K562 (cell line): ENCODE results near the gene TNN. TPM values are rescaled to one million over a fixed set of nuclear protein-coding genes. Genes with fewer than 3 reads are reported as not detected.

ENCODE experiments used
- ATAC-seq: fragments of 200-7000 bp; cut with Tn5 transposase; 3 replicates; pipeline ENCODE4 v1.9.1; 2020; ENCODE audit warnings: moderate library complexity
- Bru-seq: library from RNA; stranded (reverse); fragments of 400-500 nt; gene quantifications from one replicate; lab custom pipeline; 2021; lab: Mats Ljungman, UMichigan
- BruChase-seq, 2 experiments: library from RNA; stranded (reverse); fragments of 400-500 nt; gene quantifications; one replicate each; lab custom pipeline; 2021; lab: Mats Ljungman, UMichigan
- BruUV-seq: library from RNA; stranded (reverse); fragments of 400-500 nt; replicated peaks from 2 replicates; lab custom pipeline; 2021; lab: Mats Ljungman, UMichigan
- CTCF ChIA-PET: fragments of 300-600 bp; formaldehyde crosslinking; extraction: SDS; loops from one replicate; lab custom pipeline; 2021; ENCODE audit warnings: low intra/inter-chr PET ratio; lab: Yijun Ruan, JAX
- POLR2A ChIA-PET: fragments of 300-600, 350-650 bp; sonication (Branson Sonifier 250); formaldehyde crosslinking; extraction: SDS; loops from one replicate; lab custom pipeline; 2021; ENCODE audit warnings: antibody characterized with exemption, inconsistent platforms; lab: Yijun Ruan, JAX
- DNase-seq, 4 experiments: peaks; one replicate each; pipeline versions ENCODE4 v3.0.0 to v3.0.0-alpha.2; 2011 to 2018; ENCODE audit warnings: low spot score in 3 of 4, mixed read lengths in 3 of 4; ENCODE audit errors: extremely low read depth in 1 of 4
- FAIRE-seq: peaks from 2 replicates; lab custom pipeline; 2011; peaks lifted over from hg19 to GRCh38; lab: Jason Lieb, UNC
- H2AFZ ChIP-seq: 2 replicates; pipeline ENCODE4 v1.6.0; 2011; ENCODE audit warnings: low read depth, low read length, control low read depth, inconsistent platforms
- H3K27ac ChIP-seq: fragments of 200-600 bp; 3 replicates; pipeline ENCODE4 v1.8.0; 2011; ENCODE audit warnings: low read depth, mild to moderate bottlenecking, control low read depth, inconsistent platforms, low read length, moderate library complexity, mixed read lengths; ENCODE audit errors: extremely low read depth
- H3K27me3 ChIP-seq, 2 experiments: fragments of 300-600 bp in 1 of 2; 2 replicates in 1 of 2; 3 replicates in 1 of 2; pipeline versions ENCODE4 v1.6.0 to v1.8.0; 2011; ENCODE audit warnings: inconsistent platforms in 2 of 2, low read length in 2 of 2, mild to moderate bottlenecking in 1 of 2, mixed read lengths in 1 of 2, moderate library complexity in 1 of 2; ENCODE audit not compliant: control insufficient read depth in 2 of 2, insufficient read depth in 2 of 2
- H3K36me3 ChIP-seq: fragments of 300-600 bp; 3 replicates; pipeline ENCODE4 v1.8.0; 2011; ENCODE audit warnings: mild to moderate bottlenecking, low read length, inconsistent platforms; ENCODE audit not compliant: control insufficient read depth, insufficient read depth
- H3K4me1 ChIP-seq, 2 experiments: fragments of 200-600 bp in 1 of 2; replicated peaks in 1 of 2; 2 replicates in 1 of 2; 3 replicates in 1 of 2; pipeline versions ENCODE4 v1.5.1 to v1.8.0; 2011; ENCODE audit warnings: inconsistent platforms in 2 of 2, low read length in 2 of 2, mild to moderate bottlenecking in 1 of 2, mixed read lengths in 1 of 2, moderate library complexity in 1 of 2; ENCODE audit not compliant: control insufficient read depth in 2 of 2, insufficient read depth in 2 of 2
- H3K4me2 ChIP-seq: 2 replicates; pipeline ENCODE4 v1.6.1; 2011; ENCODE audit warnings: low read length, control low read depth, inconsistent platforms, mixed read lengths; ENCODE audit not compliant: insufficient read depth
- H3K4me3 ChIP-seq: fragments of 200-600 bp; sonication (generic), shearing (Covaris generic); 2 replicates; pipeline ENCODE4 v1.5.1; 2016; ENCODE audit warnings: control low read depth, inconsistent platforms
- H3K79me2 ChIP-seq: fragments of 200-600 bp; 3 replicates; pipeline ENCODE4 v1.8.0; 2011; ENCODE audit warnings: low read length, inconsistent platforms; ENCODE audit not compliant: control insufficient read depth, insufficient read depth
- H3K9ac ChIP-seq, 2 experiments: 2 replicates each; pipeline versions ENCODE4 v1.6.0 to v1.6.1; 2011; ENCODE audit warnings: low read depth in 2 of 2, low read length in 2 of 2, control low read depth in 1 of 2, inconsistent platforms in 1 of 2, mild to moderate bottlenecking in 1 of 2, mixed read lengths in 1 of 2; ENCODE audit not compliant: insufficient read depth in 1 of 2
- H3K9me1 ChIP-seq: one replicate; pipeline ENCODE4 v1.6.0; 2011; ENCODE audit warnings: inconsistent platforms, mild to moderate bottlenecking, low read length, moderate library complexity; ENCODE audit not compliant: control insufficient read depth, insufficient read depth
- H3K9me3 ChIP-seq: replicated peaks from 2 replicates; pipeline ENCODE4 v1.5.1; 2011; ENCODE audit warnings: low read depth, low read length, inconsistent platforms; ENCODE audit not compliant: control insufficient read depth, insufficient read depth
- H4K20me1 ChIP-seq: replicated peaks from 2 replicates; pipeline ENCODE4 v1.6.1; 2011; ENCODE audit warnings: low read length, inconsistent platforms, mixed read lengths; ENCODE audit not compliant: control insufficient read depth, insufficient read depth
- EP300 ChIP-seq: IDR thresholded peaks from 2 replicates; pipeline ENCODE4 v1.6.1; 2012; ENCODE audit warnings: low read length, improper control_type of control experiment
- FOXP1 ChIP-seq: sonication (generic); formaldehyde crosslinking; IDR thresholded peaks from 2 replicates; pipeline ENCODE4 v1.8.0; 2022; ENCODE audit warnings: mild to moderate bottlenecking, missing genetic modification reagents
- HDAC6 ChIP-seq: IDR thresholded peaks from 2 replicates; pipeline ENCODE4 v1.6.1; 2012; ENCODE audit warnings: low read depth, mild to moderate bottlenecking, control low read depth, inconsistent platforms, low read length, moderate library complexity
- HEY1 ChIP-seq: fragments of 250-450 bp; sonication (Bioruptor Pico); IDR thresholded peaks from 2 replicates; pipeline ENCODE4 v1.5.0; 2020; ENCODE audit warnings: mild to moderate bottlenecking, moderate library complexity, borderline replicate concordance
- HNRNPUL1 ChIP-seq: fragments of 200-400 bp; formaldehyde crosslinking; IDR thresholded peaks from 2 replicates; pipeline ENCODE4 v1.6.1; 2017; ENCODE audit warnings: low read length
- KLF6 ChIP-seq: fragments of 250-450 bp; sonication (Bioruptor Pico); IDR thresholded peaks from 2 replicates; pipeline ENCODE4 v1.4.0; 2020; ENCODE audit warnings: mild to moderate bottlenecking, moderate library complexity, borderline replicate concordance
- MAZ ChIP-seq, 2 experiments: fragments of 450-650 bp in 1 of 2; sonication (generic) in 1 of 2; formaldehyde crosslinking; IDR thresholded peaks in 1 of 2; conservative IDR thresholded peaks in 1 of 2; 2 replicates each; pipeline versions ENCODE4 v1.4.0 to v1.5.0; 2020; ENCODE audit warnings: mild to moderate bottlenecking in 1 of 2, missing genetic modification reagents in 1 of 2
- MLLT1 ChIP-seq, 2 experiments: fragments of 450-650 bp; IDR thresholded peaks; 2 replicates each; pipeline ENCODE4 v1.6.1; 2016
- NR1H2 ChIP-seq: sonication (generic); formaldehyde crosslinking; IDR thresholded peaks from 2 replicates; pipeline ENCODE4 v1.4.0; 2020; ENCODE audit warnings: mild to moderate bottlenecking, missing genetic modification reagents
- PHF20 ChIP-seq: fragments of 450-650 bp; IDR thresholded peaks from 2 replicates; pipeline ENCODE4 v1.6.1; 2018; ENCODE audit not compliant: partially characterized antibody
- RBM34 ChIP-seq: fragments of 200-400 bp; formaldehyde crosslinking; IDR thresholded peaks from 2 replicates; pipeline ENCODE4 v1.6.1; 2018; ENCODE audit warnings: low read length, borderline replicate concordance; ENCODE audit not compliant: insufficient read depth
- SMARCA5 ChIP-seq: fragments of 450-650 bp; IDR thresholded peaks from 2 replicates; pipeline ENCODE4 v1.6.1; 2016
- SP1 ChIP-seq: sonication (generic); formaldehyde crosslinking; IDR thresholded peaks from 2 replicates; pipeline ENCODE4 v1.8.1; 2022; ENCODE audit warnings: mild to moderate bottlenecking, missing genetic modification reagents
- THAP7 ChIP-seq: fragments of 250-450 bp; sonication (Bioruptor Pico); IDR thresholded peaks from 2 replicates; pipeline ENCODE4 v1.5.0; 2021
- ZC3H11A ChIP-seq: IDR thresholded peaks from 2 replicates; pipeline ENCODE4 v1.6.1; 2012; ENCODE audit warnings: low read depth, low read length, improper control_type of control experiment
- ZNF24 ChIP-seq: fragments of 450-650 bp; IDR thresholded peaks from 2 replicates; pipeline ENCODE4 v1.6.1; 2016
- ZNF324 ChIP-seq: fragments of 250-450 bp; sonication (Bioruptor Pico); IDR thresholded peaks from 2 replicates; pipeline ENCODE4 v1.4.0; 2020; ENCODE audit warnings: mild to moderate bottlenecking
- WGBS: fragments of 100-300 bp; shearing (Covaris generic); methylation state at CpG from one replicate; pipeline ENCODE4 v1.1.6; 2016; ENCODE audit warnings: low coverage, mixed read lengths; ENCODE audit not compliant: insufficient coverage; ENCODE audit errors: missing lambda C conversion rate; 5-methylcytosine and 5-hydroxymethylcytosine counted together
- in situ Hi-C: fragments of 300-500 bp; cut with MboI; formaldehyde crosslinking; loops from 4 replicates; pipeline ENCODE4 v1.15.0; 2018; ENCODE audit warnings: inconsistent platforms, mixed read lengths
- intact Hi-C: fragments of 100-400 bp; cut with micrococcal nuclease; formaldehyde crosslinking; loops from 2 replicates; pipeline ENCODE4 v1.14.2; 2022
- long read RNA-seq, 3 experiments: library from polyadenylated mRNA in 2 of 3; library from RNA in 1 of 3; unstranded in 2 of 3; stranded (forward) in 1 of 3; transcript quantifications; one replicate each; pipeline ENCODE4 v2.0.0, GENCODE V29; 2019 to 2022
- polyA minus RNA-seq, 3 experiments: library from RNA; depleted of rRNA, polyadenylated mRNA; stranded (reverse); fragments of >200 nt; gene quantifications; 2 replicates each; pipeline ENCODE4 v1.2.3, GENCODE V29; 2011
- polyA plus RNA-seq, 8 experiments: library from polyadenylated mRNA; depleted of rRNA in 4 of 8; stranded (reverse) in 5 of 8; unstranded in 3 of 8; fragments of >200 nt; fragmentation: Nextera tagmentation in 2 of 8; fragmentation: Illumina TruSeq in 1 of 8; extraction: Ambion mirVana in 2 of 8; extraction: Trizol in 1 of 8; gene quantifications; 2 replicates each; pipeline versions ENCODE4 v1.2.1 to v1.2.3, GENCODE V29; 2011 to 2014; ENCODE audit warnings: inconsistent platforms in 1 of 8, missing spikeins in 1 of 8
- total RNA-seq, 7 experiments: library from RNA; depleted of rRNA in 6 of 7; stranded (reverse); fragments of >200 nt in 6 of 7; fragmentation: Illumina TruSeq in 2 of 7; extraction: Trizol in 2 of 7; gene quantifications; 2 replicates each; pipeline versions ENCODE4 v1.2.1 to v1.2.3, GENCODE V29; 2011 to 2021; ENCODE audit warnings: low replicate concordance in 1 of 7

TNN gene
- 0.05 TPM in 1 of 2 replicates, not detected in the other for total RNA-seq (2011; cell fraction: chromatin; rRNA removed; ENCODE audit: low replicate concordance)
- total RNA-seq (2011; cell fraction: nucleolus; rRNA removed): not detected in 2 replicates
- not detected in 2 replicates for total RNA-seq (2011; cell fraction: nucleoplasm; rRNA removed)
- total RNA-seq (2014; rRNA removed): 0.08 TPM in 1 of 2 replicates, not detected in the other
- total RNA-seq (2014; rRNA removed; fragmentation: Illumina TruSeq; extraction: Trizol): 0.03 TPM in 1 of 2 replicates, not detected in the other
- 0.07 TPM in 1 of 2 replicates, not detected in the other for total RNA-seq (2015; rRNA removed; fragmentation: Illumina TruSeq; extraction: Trizol)
- 0.09 TPM in 1 of 2 replicates, not detected in the other for total RNA-seq (2021)
- polyA plus RNA-seq (2011; rRNA removed): 0.04 TPM in 1 of 2 replicates, not detected in the other
- 0.01 and 0.06 TPM in 2 replicates for polyA plus RNA-seq (2011; cell fraction: cytosol; rRNA removed)
- polyA plus RNA-seq (2011; cell fraction: nucleus; rRNA removed): 0.03 and 0.04 TPM in 2 replicates
- 0.04 and 0.15 TPM in 2 replicates for polyA plus RNA-seq (2012)
- polyA plus RNA-seq (2014; fragmentation: Illumina TruSeq; extraction: Trizol): 0.03 and 0.07 TPM in 2 replicates
- under 1 TPM in 1 of 2 experiments, not detected in 1; 0.01 TPM for polyA plus RNA-seq (2014; fragmentation: Nextera tagmentation; extraction: Ambion mirVana)
- polyA plus RNA-seq (2014; rRNA removed): 0.12 TPM in 1 of 2 replicates, not detected in the other
- polyA minus RNA-seq (2011; rRNA and poly(A)+ RNA removed): 0.03 TPM in 1 of 2 replicates, not detected in the other
- polyA minus RNA-seq (2011; cell fraction: cytosol; rRNA and poly(A)+ RNA removed): not detected in 2 replicates
- not detected in 2 replicates for polyA minus RNA-seq (2011; cell fraction: nucleus; rRNA and poly(A)+ RNA removed)
- Bru-seq, nascent RNA: percentile 6 among the genes with signal in this experiment
- percentile 19 among the genes with signal in this experiment for BruChase-seq, experiment 1, labeled RNA remaining after a 2-hour chase
- BruChase-seq, experiment 2, labeled RNA remaining after a 6-hour chase: percentile 16 among the genes with signal in this experiment
- long read RNA-seq, experiment 1: 0 reads
- long read RNA-seq, experiment 2: 0 reads
- long read RNA-seq, experiment 3: 0 reads

- in situ Hi-C loops (no loop called here), intact Hi-C loops (no loop called here)
- CTCF ChIA-PET: no interaction called here
- no peak for TF ChIP-seq MAZ (CRISPR knock-in tag; conservative IDR thresholded peaks at IDR 0.05 in 1 of 2, IDR thresholded peaks at IDR 0.05 in 1 of 2)
- TF ChIP-seq SP1 (CRISPR knock-in tag): no peak
- TF ChIP-seq HEY1: no peak
- TF ChIP-seq EP300: no peak
- no peak for TF ChIP-seq THAP7
- TF ChIP-seq MLLT1 (IDR thresholded peaks at IDR 0.05): no peak
- TF ChIP-seq HNRNPUL1: no peak
- TF ChIP-seq HDAC6: no peak
- no peak for TF ChIP-seq PHF20
- TF ChIP-seq ZNF324 (CRISPR knock-in tag): no peak
- TF ChIP-seq RBM34: no peak
- no peak for TF ChIP-seq ZNF24
- TF ChIP-seq SMARCA5: no peak
- no peak for TF ChIP-seq NR1H2
- no peak for TF ChIP-seq ZC3H11A
- no peak for TF ChIP-seq FOXP1
- no peak for TF ChIP-seq KLF6 (CRISPR knock-in tag)
These were observed at the start of gene TNN for GRCh38 chr1:175067362-175068106. TSS of gene TNN (plus strand) at chr1:175067833. CDS start at chr1:175077419, 9,586 bp downstream.

More at GRCh38 chr1:175067362-175068106, at the start of gene TNN:
- Histone ChIP-seq H3K4me1 (no peaks in the 10 kb centered on the region), H3K9me3 (no peaks in the 10 kb centered on the region), H4K20me1 (no peaks in the 10 kb centered on the region), H2AFZ (no peak within 1 kb of the TSS), H3K79me2 (no peaks in the 10 kb centered on the region), H3K36me3 (no peaks in the 10 kb centered on the region), H3K27me3 (peaks cover 31 to 38% of the 10 kb centered on the region in 2 experiments), H3K27ac (no peak within 1 kb of the TSS), H3K4me3 (no peak within 1 kb of the TSS), H3K4me2 (no peak within 1 kb of the TSS), H3K9ac (no peak within 1 kb of the TSS), H3K9me1 (no peaks in the 10 kb centered on the region)
- FAIRE-seq (no peak), DNase-seq (no peak), ATAC-seq (peak; percentile 28; the same call in 2 of the 3 replicates)
- WGBS: 0% methylated on average over 9 of the region's 9 CpGs
- no TSS peak for BruUV-seq
- POLR2A ChIA-PET: interaction anchor here (0.9 kb wide), 1 partner anchor 22 kb away, joined by 3 read pairs; no protein-coding TSS in a partner anchor
